NOMO-1 treated with dmso at 0.1 percent for 144 hours (cell line): ENCODE data around the gene HEPHL1.
A peak's percentile ranks its signal among the peaks of the same experiment; 100 is the strongest.
"Not testable (repeated sequence)": the region's sequence is repeated elsewhere in the genome, so short reads cannot be mapped to it uniquely, and the experiment has no call there.

Experiments used
- DNase-seq: peaks from one replicate; lab custom pipeline; 2025; ENCODE audit not compliant: unreplicated experiment; lab: John Stamatoyannopoulos, UW

HEPHL1 gene

DNA sequence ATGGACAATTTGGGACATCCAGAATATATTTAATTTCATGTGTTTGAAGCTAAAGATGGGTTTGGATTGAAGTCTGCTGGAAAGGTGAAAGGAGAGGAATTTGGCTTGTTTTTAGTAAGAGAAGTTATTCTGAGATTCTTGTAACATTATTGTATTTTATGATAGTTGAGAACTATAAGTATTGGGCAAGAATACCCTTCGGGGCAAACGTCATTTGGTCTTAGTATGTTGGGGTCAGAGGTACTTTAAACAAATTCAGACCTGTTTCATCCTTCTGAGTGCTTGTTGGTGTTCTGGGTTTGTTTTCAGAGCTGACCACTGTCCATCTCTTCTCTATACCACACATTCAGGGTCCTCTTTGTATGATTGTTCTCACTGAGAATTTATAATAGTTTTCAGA, 127.0 kb downstream of the HEPHL1 start:
- DNase-seq: no peak

DNA sequence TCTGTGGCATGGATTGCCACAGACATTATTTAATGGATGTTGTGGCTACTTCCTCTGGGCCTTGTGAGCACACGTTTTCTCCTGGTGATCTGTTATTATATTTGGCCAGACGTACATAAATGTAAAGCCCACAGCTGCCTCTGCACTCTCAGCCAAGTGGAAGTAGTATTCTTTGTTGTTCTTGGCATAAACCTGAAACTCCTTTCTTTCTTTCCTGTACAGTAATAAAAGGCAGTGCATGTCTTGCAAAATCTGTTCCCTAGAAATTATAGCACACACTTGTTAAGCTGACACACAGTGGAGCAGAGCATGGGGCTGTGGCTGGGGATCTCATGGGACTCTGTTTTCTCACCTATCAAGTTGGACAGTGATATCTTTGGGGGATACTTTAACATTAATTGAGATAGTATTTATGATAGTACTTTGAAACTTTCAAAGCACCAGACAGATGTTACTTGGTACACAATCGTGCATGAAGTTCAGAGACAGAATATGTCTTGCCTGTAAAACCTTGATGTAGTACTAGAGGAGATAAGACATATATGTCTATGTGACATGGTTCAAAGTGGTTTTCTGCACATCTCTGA, 128.4 kb downstream of the HEPHL1 start:
- DNase-seq: no peak

DNA sequence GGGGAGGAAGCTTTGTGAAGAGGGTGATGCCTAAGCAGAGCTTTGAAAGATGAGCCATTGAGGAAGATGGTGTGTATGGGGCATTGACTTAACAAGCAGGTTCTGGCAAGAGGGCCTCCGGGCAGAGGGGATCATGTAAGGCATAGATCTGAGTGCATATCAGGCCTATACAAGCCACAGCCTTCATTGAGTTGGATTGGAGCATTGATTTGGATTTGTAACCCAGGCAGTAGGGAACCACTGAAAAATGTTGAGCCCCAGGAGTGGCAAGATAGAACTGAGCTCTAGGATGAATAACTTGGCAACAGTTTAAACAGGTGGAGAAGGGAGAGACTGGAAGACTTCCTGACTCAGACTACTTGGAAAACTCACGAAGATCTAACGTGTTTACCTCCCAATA, 128.9 kb downstream of the HEPHL1 start:
- DNase-seq: no peak

DNA sequence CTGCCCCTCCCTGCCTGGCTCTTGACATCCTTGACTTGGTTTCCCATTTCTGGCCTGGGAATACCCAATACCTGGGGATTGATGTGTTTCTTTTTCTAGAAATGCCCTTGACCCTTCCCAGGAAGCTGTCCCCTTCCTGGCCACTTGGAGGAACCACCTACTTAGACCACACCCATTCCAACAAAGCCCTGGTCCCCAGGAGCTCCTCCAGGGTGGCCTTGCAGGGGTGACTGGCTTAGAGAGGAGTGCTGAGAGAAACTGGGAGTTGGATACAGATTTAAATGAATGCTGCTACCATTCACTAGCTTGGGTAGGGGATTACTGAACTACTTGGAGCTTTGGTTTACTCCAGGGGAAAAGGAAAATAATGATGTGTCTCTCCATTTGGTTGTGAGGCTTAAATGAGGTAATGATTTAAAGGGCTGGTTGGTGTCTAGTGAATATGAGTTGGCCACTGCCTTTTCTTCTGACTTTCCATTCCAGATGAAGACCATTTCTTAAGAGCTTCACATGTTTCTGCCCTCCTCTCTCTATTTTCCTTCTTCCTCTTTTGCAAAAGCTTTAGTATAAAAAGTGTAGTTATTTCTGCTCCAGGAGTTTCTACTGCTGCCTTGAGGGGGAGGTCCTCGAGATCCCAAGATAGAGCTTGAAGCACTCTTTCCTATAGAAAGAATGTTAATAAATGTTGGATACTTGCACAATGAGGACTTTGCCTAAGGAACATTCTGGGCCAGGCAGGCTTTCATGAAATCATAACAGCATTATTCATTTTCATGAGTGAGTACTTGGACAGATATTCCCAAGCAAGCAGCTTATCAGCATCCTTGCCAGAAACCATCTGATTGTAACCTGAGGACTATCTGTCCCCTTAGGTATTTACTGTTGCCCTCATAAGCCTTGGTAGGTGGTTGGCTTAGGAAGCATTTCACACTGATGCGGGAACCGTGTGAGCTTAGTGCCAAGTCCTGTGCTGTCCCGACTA, 129.8 kb downstream of the HEPHL1 start:
- peak; percentile 49 for DNase-seq

DNA sequence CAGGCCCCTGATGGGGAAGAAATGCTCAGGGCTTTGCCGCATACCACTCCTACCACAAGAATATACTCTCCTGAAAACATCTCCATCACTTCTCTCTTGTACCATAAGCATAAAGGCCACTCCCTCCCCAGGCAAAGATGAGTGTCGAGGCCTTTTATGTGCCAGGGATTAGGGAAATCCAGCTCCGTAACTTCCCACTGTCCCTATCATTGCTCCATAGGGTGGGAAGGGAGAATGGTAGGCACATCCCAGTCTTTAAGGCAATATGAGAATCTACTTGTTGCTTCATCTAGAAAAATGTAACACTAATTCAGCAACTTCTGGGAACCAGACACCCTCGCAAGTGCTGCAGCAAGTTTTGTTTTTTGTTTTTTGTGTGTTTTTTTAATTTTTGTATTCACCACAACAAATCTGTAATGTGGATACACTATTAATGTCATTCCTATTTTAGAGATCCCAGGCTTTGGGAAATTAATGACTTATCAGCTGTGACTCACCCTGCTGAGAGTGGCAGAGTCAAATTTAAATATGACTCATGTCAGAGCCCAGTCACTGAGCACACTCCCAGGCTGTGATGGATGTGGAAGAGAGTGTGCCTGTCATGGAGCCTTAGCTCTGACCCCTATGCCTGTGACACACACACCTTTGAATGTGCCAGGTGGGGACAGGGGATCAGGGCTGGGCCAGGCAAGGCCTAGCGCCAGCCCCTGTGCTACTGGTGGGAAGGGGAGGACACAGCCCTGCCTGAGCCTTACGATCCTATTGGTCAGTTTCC, 130.9 kb downstream of the HEPHL1 start:
- no peak for DNase-seq

DNA sequence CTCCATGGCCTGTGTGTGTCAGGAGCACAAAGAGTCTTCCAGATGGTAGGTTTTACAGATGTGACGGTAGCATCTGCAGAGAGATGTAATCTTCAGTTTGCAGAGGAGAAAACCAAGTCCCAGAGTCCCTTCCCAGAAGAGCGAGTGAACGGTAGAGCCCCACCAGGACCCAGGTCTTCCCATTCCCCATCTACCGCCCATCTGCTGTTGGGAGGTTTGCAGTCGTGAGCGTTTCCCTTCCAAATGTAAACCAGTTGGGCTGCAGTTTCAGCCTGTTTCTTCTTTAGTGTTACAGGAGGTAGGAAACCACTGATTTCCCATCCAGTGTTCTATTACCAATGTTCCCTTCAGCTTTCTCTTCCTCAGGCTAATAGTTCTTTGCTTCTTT, 131.5 kb downstream of the HEPHL1 start:
- DNase-seq: no peak

DNA sequence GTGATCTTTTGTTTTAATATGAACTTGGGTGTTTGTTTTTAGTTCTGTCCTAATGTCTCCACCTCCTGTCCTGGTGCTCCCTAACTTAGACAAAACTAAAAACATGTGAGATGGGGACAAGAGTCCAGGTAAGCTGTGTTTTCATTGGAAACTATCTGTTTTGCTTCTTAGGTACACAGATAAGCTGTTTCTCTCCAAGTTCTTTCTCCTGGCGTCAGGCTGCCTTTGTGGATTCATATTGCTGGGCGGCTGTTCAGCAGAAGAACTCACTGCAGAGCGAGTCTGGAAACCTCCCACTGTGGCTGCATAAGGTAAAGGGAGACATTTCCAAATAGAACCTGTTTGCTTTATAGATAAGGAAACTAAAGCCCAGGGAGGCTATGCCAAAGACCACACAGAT, 132.2 kb downstream of the HEPHL1 start:
- no peak for DNase-seq

DNA sequence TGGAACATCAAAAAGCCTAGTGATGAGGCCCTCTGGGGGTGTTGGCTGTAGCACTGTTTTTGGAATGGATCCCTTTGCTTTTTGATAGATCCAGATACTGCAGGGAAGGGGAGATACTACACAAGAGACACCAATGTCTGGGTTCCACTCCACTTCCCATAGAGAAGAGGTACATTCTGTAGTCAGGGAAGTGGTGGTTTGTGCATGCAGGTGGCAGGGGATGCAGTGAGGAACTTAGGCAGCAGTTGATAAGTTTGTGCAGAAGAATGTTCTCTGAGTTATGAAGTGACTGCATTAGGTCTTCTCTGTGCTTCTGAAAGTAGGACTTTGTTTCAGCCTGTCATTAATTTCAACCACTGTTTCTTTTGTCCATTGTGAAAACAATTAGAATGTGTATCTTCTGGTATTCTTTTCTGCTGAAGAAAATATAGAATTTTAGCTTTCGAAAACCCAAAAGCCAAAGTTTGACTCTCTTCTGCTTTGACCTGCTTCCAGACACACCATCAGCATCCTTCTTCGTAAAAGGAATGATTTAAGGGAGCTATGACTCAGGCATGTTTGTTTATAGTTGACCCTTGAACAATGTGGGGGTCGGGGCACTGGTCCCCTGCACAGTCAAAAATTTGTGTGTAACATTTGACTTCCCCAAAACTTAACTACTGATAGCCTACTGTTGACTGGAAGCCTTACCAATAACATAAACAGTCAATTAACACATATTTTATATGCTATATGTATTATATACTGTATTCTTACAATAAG, 133.1 kb downstream of the HEPHL1 start:
- no peak for DNase-seq

DNA sequence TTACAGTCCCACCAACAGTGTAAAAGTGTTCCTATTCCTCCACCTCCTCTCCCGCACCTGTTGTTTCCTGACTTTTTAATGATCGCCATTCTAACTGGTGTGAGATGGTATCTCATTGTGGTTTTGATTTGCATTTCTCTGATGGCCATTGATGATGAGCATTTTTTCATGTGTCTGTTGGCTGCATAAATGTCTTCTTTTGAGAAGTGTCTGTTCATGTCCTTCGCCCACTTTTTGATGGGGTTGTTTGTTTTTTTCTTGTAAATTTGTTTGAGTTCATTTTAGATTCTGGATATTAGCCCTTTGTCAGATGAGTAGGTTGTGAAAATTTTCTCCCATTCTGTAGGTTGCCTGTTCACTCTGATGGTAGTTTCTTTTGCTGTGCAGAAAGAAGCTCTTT, 136.2 kb downstream of the HEPHL1 start:
- DNase-seq: not testable (repeated sequence)
